Neuronal stem cell (in vitro differentiated cells): Measurements from ENCODE around the gene MPND.

Experiments used
- DNase-seq: peaks from one replicate; pipeline ENCODE4 v3.0.0-alpha.2; 2013; ENCODE audit warnings: low spot score
- H2AFZ ChIP-seq: one replicate; pipeline ENCODE4 v1.6.1; 2013; ENCODE audit warnings: mild to moderate bottlenecking, low read length, inconsistent platforms
- H2AK5ac ChIP-seq: 2 replicates; pipeline ENCODE4 v1.6.1; 2013; ENCODE audit warnings: low read depth, mild to moderate bottlenecking, inconsistent platforms, low read length, moderate library complexity, mixed read lengths
- H2BK120ac ChIP-seq: 2 replicates; pipeline ENCODE4 v1.6.1; 2013; ENCODE audit warnings: low read depth, mild to moderate bottlenecking, inconsistent platforms, low read length, moderate library complexity, mixed read lengths
- H2BK12ac ChIP-seq: one replicate; pipeline ENCODE4 v1.6.1; 2013; ENCODE audit warnings: low read length, inconsistent platforms
- H2BK15ac ChIP-seq: 2 replicates; pipeline ENCODE4 v1.6.1; 2013; ENCODE audit warnings: mild to moderate bottlenecking, low read length, inconsistent platforms, mixed read lengths
- H2BK5ac ChIP-seq: one replicate; pipeline ENCODE4 v1.6.1; 2013; ENCODE audit warnings: inconsistent platforms, mild to moderate bottlenecking, low read length, moderate library complexity
- H3K14ac ChIP-seq: one replicate; pipeline ENCODE4 v1.6.1; 2013; ENCODE audit warnings: low read length, inconsistent platforms
- H3K18ac ChIP-seq: 2 replicates; pipeline ENCODE4 v1.6.1; 2013; ENCODE audit warnings: low read length, inconsistent platforms
- H3K23ac ChIP-seq: 2 replicates; pipeline ENCODE4 v1.6.1; 2013; ENCODE audit warnings: low read depth, mild to moderate bottlenecking, mixed read lengths, low read length, inconsistent platforms; ENCODE audit not compliant: poor library complexity
- H3K27ac ChIP-seq: replicated peaks from 3 replicates; pipeline ENCODE4 v1.5.1; 2013; ENCODE audit warnings: low read length, inconsistent platforms
- H3K27me3 ChIP-seq, 3 experiments: 2 replicates each; pipeline ENCODE4 v1.6.1; 2013; ENCODE audit warnings: low read length in 3 of 3, mild to moderate bottlenecking in 2 of 3, inconsistent platforms in 1 of 3, low read depth in 1 of 3, mixed read lengths in 1 of 3, moderate library complexity in 1 of 3; ENCODE audit not compliant: control insufficient read depth in 3 of 3, insufficient read depth in 3 of 3
- H3K36me3 ChIP-seq, 2 donors: replicated peaks in 1 of 2; 2 replicates each; pipeline ENCODE4 v1.6.1; 2013; ENCODE audit warnings: low read length in 2 of 2; ENCODE audit not compliant: control insufficient read depth in 2 of 2, insufficient read depth in 2 of 2
- H3K4ac ChIP-seq: 2 replicates; pipeline ENCODE4 v1.6.1; 2013; ENCODE audit warnings: inconsistent platforms, mild to moderate bottlenecking, low read length, moderate library complexity
- H3K4me1 ChIP-seq, 2 donors: 1 replicate in 1 of 2; 2 replicates in 1 of 2; pipeline ENCODE4 v1.6.1; 2013; ENCODE audit warnings: low read length in 2 of 2, low read depth in 1 of 2; ENCODE audit not compliant: control insufficient read depth in 2 of 2, insufficient read depth in 1 of 2
- H3K4me2 ChIP-seq: one replicate; pipeline ENCODE4 v1.6.1; 2013; ENCODE audit warnings: mild to moderate bottlenecking, low read length, inconsistent platforms; ENCODE audit not compliant: insufficient read depth, poor library complexity, severe bottlenecking
- H3K4me3 ChIP-seq, 2 donors: 2 replicates each; pipeline ENCODE4 v1.5.1; 2013; ENCODE audit warnings: low read length in 2 of 2, mild to moderate bottlenecking in 2 of 2, inconsistent platforms in 1 of 2, moderate library complexity in 1 of 2
- H3K79me1 ChIP-seq: one replicate; pipeline ENCODE4 v1.6.1; 2013; ENCODE audit warnings: low read depth, mild to moderate bottlenecking, inconsistent platforms, low read length, moderate library complexity
- H3K9ac ChIP-seq: one replicate; pipeline ENCODE4 v1.6.1; 2013; ENCODE audit warnings: mild to moderate bottlenecking, low read depth, low read length, inconsistent platforms; ENCODE audit not compliant: poor library complexity
- H3K9me3 ChIP-seq, 2 donors: replicated peaks in 1 of 2; 2 replicates each; pipeline versions ENCODE3 to v1.6.1; 2013; ENCODE audit warnings: low read length in 2 of 2, mild to moderate bottlenecking in 2 of 2, inconsistent platforms in 1 of 2, low read depth in 1 of 2, mixed read lengths in 1 of 2, moderate library complexity in 1 of 2; ENCODE audit not compliant: control insufficient read depth in 2 of 2, insufficient read depth in 1 of 2
- H4K8ac ChIP-seq: one replicate; pipeline ENCODE4 v1.6.1; 2013; ENCODE audit warnings: low read depth, mild to moderate bottlenecking, inconsistent platforms, low read length, moderate library complexity
- H4K91ac ChIP-seq: one replicate; pipeline ENCODE4 v1.6.1; 2013; ENCODE audit warnings: low read length, low read depth, mild to moderate bottlenecking, inconsistent platforms; ENCODE audit not compliant: poor library complexity
- WGBS, 2 donors: extraction: QIAGEN DNeasy Blood & Tissue Kit; methylation state at CpG; one replicate each; pipeline ENCODE4 v1.1.7; 2013; ENCODE audit warnings: missing lambda C conversion rate in 2 of 2, mixed read lengths in 1 of 2; ENCODE audit not compliant: insufficient read length in 2 of 2, insufficient replicate concordance in 1 of 2; ENCODE audit errors: extremely low coverage in 2 of 2; 5-methylcytosine and 5-hydroxymethylcytosine counted together

The MPND gene

DNA sequence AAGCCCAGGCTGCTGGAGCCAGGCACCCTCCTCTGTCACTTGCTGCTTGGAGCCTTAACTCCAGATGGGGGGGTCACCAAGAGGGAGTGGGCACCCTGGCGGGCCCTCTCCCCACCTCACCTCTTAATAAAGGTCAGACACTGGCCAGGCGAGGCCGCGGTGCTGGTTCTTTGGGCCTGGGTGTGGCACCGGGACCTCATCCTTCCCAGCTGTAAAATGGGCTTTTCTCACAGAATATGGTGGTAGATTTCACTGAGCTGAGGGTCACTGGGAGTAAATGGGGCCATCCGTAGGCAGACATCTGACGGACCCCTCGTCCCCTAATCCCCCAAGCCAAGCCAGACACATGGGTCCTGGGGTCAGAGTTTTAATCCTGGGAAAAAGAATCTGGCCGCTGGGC, 19.7 kb upstream of the MPND start:
- Histone ChIP-seq H3K36me3 (peaks cover under 1 to 9% of the 10 kb centered on the region in 2 donors), H2BK5ac (no peak overlapping the region), H2BK120ac (no peak overlapping the region), H3K79me1 (peaks cover 2% of the 10 kb centered on the region), H2AFZ (no peak overlapping the region), H3K27ac (no peak overlapping the region), H2BK12ac (no peak overlapping the region), H4K91ac (no peak overlapping the region), H3K9me3 (peaks cover 4 to 8% of the 10 kb centered on the region in 2 donors), H3K4me2 (no peak overlapping the region), H2BK15ac (no peak overlapping the region), H3K4ac (no peak overlapping the region), H4K8ac (no peak overlapping the region), H3K9ac (no peak overlapping the region), H3K23ac (no peak overlapping the region), H3K27me3 (no peaks in the 10 kb centered on the region), H3K4me1 (peaks cover 6 to 8% of the 10 kb centered on the region in 2 donors), H3K14ac (no peak overlapping the region), H3K4me3 (no peak overlapping the region), H2AK5ac (no peak overlapping the region), H3K18ac (no peak overlapping the region)
- DNase-seq = no peak
- no CpG with 5 or more reads among the region's 9 CpGs for WGBS, 2 donors

DNA sequence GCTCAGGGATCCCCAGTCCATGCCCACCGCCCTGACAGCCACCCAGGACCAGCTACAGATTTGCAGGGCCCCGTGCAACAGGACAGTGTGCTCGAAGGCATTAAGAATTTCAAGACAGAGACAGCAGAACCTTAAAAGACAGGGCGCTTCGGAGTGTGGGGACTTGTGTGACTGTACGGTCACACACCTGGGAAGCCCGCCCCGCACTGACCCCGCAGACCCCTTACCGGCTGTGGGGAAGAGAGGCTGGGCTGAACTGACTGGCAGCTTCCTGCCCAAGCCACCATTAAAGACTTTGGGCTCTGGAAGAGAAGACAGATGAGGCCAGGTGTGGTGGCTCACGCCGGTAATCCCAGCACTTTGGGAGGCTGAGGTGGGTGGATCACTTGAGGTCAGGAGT, 19.1 kb upstream of the MPND start:
- Histone ChIP-seq H3K9me3 (peaks cover 2 to 3% of the 10 kb centered on the region in 2 donors), H2BK5ac (no peak overlapping the region), H3K18ac (no peak overlapping the region), H2BK12ac (no peak overlapping the region), H3K79me1 (peaks cover 2% of the 10 kb centered on the region), H4K91ac (no peak overlapping the region), H3K9ac (no peak overlapping the region), H3K27ac (no peak overlapping the region), H3K23ac (no peak overlapping the region), H2BK15ac (no peak overlapping the region), H3K27me3 (no peaks in the 10 kb centered on the region), H3K4me1 (peaks cover 7 to 8% of the 10 kb centered on the region in 2 donors), H3K4me2 (no peak overlapping the region), H3K36me3 (peaks cover 0 to 6% of the 10 kb centered on the region in 2 donors), H3K4ac (no peak overlapping the region), H2AK5ac (no peak overlapping the region), H3K4me3 (no peak overlapping the region), H2AFZ (no peak overlapping the region), H4K8ac (no peak overlapping the region), H2BK120ac (no peak overlapping the region), H3K14ac (no peak overlapping the region)
- no CpG with 5 or more reads among the region's 12 CpGs for WGBS, 2 donors
- no peak for DNase-seq

DNA sequence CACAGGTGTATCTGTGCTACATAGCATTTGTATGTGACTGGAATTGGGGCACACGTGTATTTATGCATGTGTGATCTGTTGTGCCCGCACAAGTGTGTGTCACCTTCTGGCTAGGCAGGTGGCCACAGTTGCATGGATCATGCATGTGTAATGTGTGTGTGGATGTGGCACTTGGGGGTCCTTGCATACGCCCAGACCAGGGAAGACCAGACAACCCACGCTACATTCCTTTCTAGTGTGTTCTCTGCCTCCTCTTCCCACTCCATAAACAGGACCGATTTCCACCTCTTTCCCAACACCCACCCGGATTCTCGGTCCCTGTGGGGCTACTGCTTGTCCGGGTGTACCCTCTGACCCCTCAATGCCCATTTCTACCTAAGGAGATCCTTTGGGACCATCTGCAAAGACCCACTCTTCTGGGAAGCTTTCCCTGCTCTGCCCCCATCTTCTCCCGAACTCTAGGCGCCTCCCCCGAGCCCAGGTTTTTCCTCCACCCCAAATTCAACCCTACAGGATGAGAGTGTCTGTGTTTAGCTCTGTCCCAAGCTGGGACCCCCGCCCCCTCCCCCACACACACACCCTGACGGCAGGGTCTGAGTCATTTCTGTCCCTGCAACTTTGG, 17.0 kb upstream of the MPND start:
- H3K27me3 ChIP-seq = no peaks in the 10 kb centered on the region
- no peak overlapping the region for H4K8ac ChIP-seq
- H3K4me2 ChIP-seq = peak overlapping the region; percentile 78
- no peak overlapping the region for H3K27ac ChIP-seq
- H3K23ac ChIP-seq = peak overlapping the region; percentile 95
- peak overlapping the region in 1 of 2 donors; percentile 32 for H3K4me3 ChIP-seq
- H2BK120ac ChIP-seq = no peak overlapping the region
- H2BK5ac ChIP-seq = no peak overlapping the region
- H3K4ac ChIP-seq = no peak overlapping the region
- H3K9ac ChIP-seq = no peak overlapping the region
- H3K9me3 ChIP-seq = no peaks in the 10 kb centered on the region
- peak overlapping the region; percentile 78 for H2AFZ ChIP-seq
- no peak overlapping the region for H2BK12ac ChIP-seq
- H3K79me1 ChIP-seq = peaks cover 2% of the 10 kb centered on the region
- peaks cover 7 to 8% of the 10 kb centered on the region in 2 donors for H3K4me1 ChIP-seq
- H2BK15ac ChIP-seq = no peak overlapping the region
- peak overlapping the region; percentile 1 for H3K18ac ChIP-seq
- no peak overlapping the region for H2AK5ac ChIP-seq
- no peak overlapping the region for H4K91ac ChIP-seq
- WGBS, 2 donors = no CpG with 5 or more reads among the region's 13 CpGs
- no peak overlapping the region for H3K14ac ChIP-seq
- H3K36me3 ChIP-seq = peaks cover 0 to 6% of the 10 kb centered on the region in 2 donors
- no peak for DNase-seq

DNA sequence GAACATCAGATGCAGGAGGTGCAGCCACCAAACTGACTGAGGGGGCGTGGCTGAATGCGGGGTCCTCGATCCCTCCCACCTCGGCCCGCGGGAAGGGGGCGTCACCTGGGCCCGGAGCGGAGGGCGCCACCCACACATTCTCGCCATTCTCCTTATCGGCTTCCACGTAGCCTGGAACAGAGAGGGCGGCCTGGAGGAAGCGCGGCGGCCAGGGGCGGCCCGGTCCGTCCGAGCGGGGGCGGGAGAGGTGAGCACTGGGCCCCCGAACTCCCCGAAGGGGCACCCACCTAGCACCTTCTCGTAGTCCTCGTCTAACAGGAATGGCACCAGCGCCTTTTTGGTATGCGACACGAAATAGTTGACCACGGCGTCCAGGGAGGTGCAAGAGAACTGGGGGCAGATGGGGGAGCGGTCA, 16.5 kb upstream of the MPND start:
- H3K9me3 ChIP-seq = no peaks in the 10 kb centered on the region
- peaks cover 7 to 8% of the 10 kb centered on the region in 2 donors for H3K4me1 ChIP-seq
- H2BK15ac ChIP-seq = no peak overlapping the region
- DNase-seq = peak; percentile 64
- H3K4me2 ChIP-seq = peak overlapping the region; percentile 78
- H3K4ac ChIP-seq = no peak overlapping the region
- WGBS, 2 donors = no CpG with 5 or more reads among the region's 33 CpGs
- peak overlapping the region; percentile 3 for H2BK120ac ChIP-seq
- H3K27me3 ChIP-seq = no peaks in the 10 kb centered on the region
- H4K8ac ChIP-seq = peak overlapping the region; percentile 86
- no peak overlapping the region for H4K91ac ChIP-seq
- peak overlapping the region; percentile 78 for H2BK5ac ChIP-seq
- peak overlapping the region; percentile 95 for H3K18ac ChIP-seq
- peak overlapping the region; percentile 95 for H3K23ac ChIP-seq
- H3K9ac ChIP-seq = peak overlapping the region; percentile 63
- H3K36me3 ChIP-seq = peaks cover 0 to 6% of the 10 kb centered on the region in 2 donors
- H2AFZ ChIP-seq = peak overlapping the region; percentile 78
- H3K27ac ChIP-seq = no peak overlapping the region
- H3K79me1 ChIP-seq = peaks cover 2% of the 10 kb centered on the region
- H2AK5ac ChIP-seq = peak overlapping the region; percentile 40
- peak overlapping the region in 1 of 2 donors; percentile 55 for H3K4me3 ChIP-seq
- H2BK12ac ChIP-seq = no peak overlapping the region
- H3K14ac ChIP-seq = no peak overlapping the region
